HCT116 (cell line): ENCODE measurements around the gene CCKAR. TPM values are rescaled to one million over a fixed set of nuclear protein-coding genes. Genes with fewer than 3 reads are reported as not detected.

ENCODE experiments used
- ATAC-seq: fragments of 200-7000 bp; cut with Tn5 transposase; 2 replicates; pipeline ENCODE4 v1.9.1; 2020; ENCODE audit warnings: mild to moderate bottlenecking, moderate library complexity
- BruUV-seq: library from RNA; stranded (reverse); fragments of 400-500 nt; replicated peaks from 2 replicates; lab custom pipeline; 2021; lab: Mats Ljungman, UMichigan
- CTCF ChIA-PET: fragments of 300-600 bp; sonication (Branson Sonifier 250); formaldehyde crosslinking; loops from one replicate; lab custom pipeline; 2021; ENCODE audit warnings: antibody characterized with exemption; lab: Charles Lee
- POLR2A ChIA-PET: fragments of 300-600, 350-600 bp; sonication (Branson Sonifier 250); formaldehyde crosslinking; loops from one replicate; lab custom pipeline; 2021; ENCODE audit warnings: antibody characterized with exemption; lab: Charles Lee
- RAD21 ChIA-PET, 2 experiments: fragments of 300-600 bp; sonication (Branson Sonifier 250); formaldehyde crosslinking; loops; one replicate each; lab custom pipeline; 2023; ENCODE audit warnings: low total read pairs in 2 of 2; ENCODE audit not compliant: uncharacterized antibody in 2 of 2, unreplicated experiment in 2 of 2, low non-redundant PET in 1 of 2; lab: Charles Lee
- DNase-seq: peaks from one replicate; pipeline ENCODE4 v3.0.0-alpha.2; 2010; ENCODE audit warnings: low read depth, low spot score
- H2AFZ ChIP-seq: fragments of 200-600 bp; shearing (Covaris generic), sonication (generic); 2 replicates; pipeline ENCODE4 v1.6.1; 2017; ENCODE audit warnings: low read depth, mixed run types, mixed read lengths, antibody characterized with exemption, low read length; ENCODE audit not compliant: poor library complexity, severe bottlenecking
- H3K27ac ChIP-seq: 2 replicates; pipeline ENCODE4 v1.5.1; 2012; ENCODE audit warnings: low read depth, low read length
- H3K27me3 ChIP-seq: fragments of 200-600 bp; sonication (generic); 2 replicates; pipeline ENCODE4 v1.6.1; 2016; ENCODE audit warnings: mixed run types, low read length, mixed read lengths; ENCODE audit not compliant: insufficient read depth
- H3K36me3 ChIP-seq, 2 experiments: fragments of 200-500 bp in 1 of 2; fragments of 200-600 bp in 1 of 2; sonication (Bioruptor generic) in 1 of 2; sonication (generic) in 1 of 2; 2 replicates each; pipeline versions ENCODE4 v1.5.1 to v1.6.1; 2014 to 2016; ENCODE audit warnings: low read length in 2 of 2, inconsistent platforms in 1 of 2, mixed read lengths in 1 of 2, mixed run types in 1 of 2; ENCODE audit not compliant: insufficient read depth in 2 of 2, control insufficient read depth in 1 of 2
- H3K4me1 ChIP-seq, 2 experiments: fragments of 200-600 bp in 1 of 2; sonication (generic) in 1 of 2; 2 replicates each; pipeline versions ENCODE4 v1.5.1 to v1.6.1; 2012 to 2017; ENCODE audit warnings: low read length in 2 of 2, inconsistent platforms in 1 of 2, mild to moderate bottlenecking in 1 of 2, mixed read lengths in 1 of 2, mixed run types in 1 of 2, moderate library complexity in 1 of 2; ENCODE audit not compliant: insufficient read depth in 2 of 2, control insufficient read depth in 1 of 2
- H3K4me2 ChIP-seq: fragments of 200-600 bp; sonication (generic); 2 replicates; pipeline ENCODE4 v1.6.1; 2017; ENCODE audit warnings: mixed run types, low read length, mixed read lengths
- H3K4me3 ChIP-seq, 2 experiments: fragments of 200-600 bp in 1 of 2; sonication (generic) in 1 of 2; replicated peaks in 1 of 2; 2 replicates each; pipeline ENCODE4 v1.5.1; 2011 to 2016; ENCODE audit warnings: low read length in 2 of 2, control low read depth in 1 of 2, low read depth in 1 of 2, mild to moderate bottlenecking in 1 of 2, mixed read lengths in 1 of 2, mixed run types in 1 of 2
- H3K79me2 ChIP-seq: fragments of 200-600 bp; sonication (generic); 2 replicates; pipeline ENCODE4 v1.6.1; 2017; ENCODE audit warnings: mild to moderate bottlenecking, mixed run types, low read length, moderate library complexity, mixed read lengths; ENCODE audit not compliant: insufficient read depth
- H3K9ac ChIP-seq: fragments of 200-600 bp; sonication (generic); 2 replicates; pipeline ENCODE4 v1.6.1; 2016; ENCODE audit warnings: low read length, mixed read lengths
- H3K9me2 ChIP-seq: fragments of 200-600 bp; sonication (generic), shearing (Covaris generic); 2 replicates; pipeline ENCODE4 v1.6.1; 2017; ENCODE audit warnings: mixed run types, mild to moderate bottlenecking, moderate library complexity; ENCODE audit not compliant: insufficient read depth
- H3K9me3 ChIP-seq, 2 experiments: fragments of 200-500 bp in 1 of 2; fragments of 200-600 bp in 1 of 2; sonication (Bioruptor generic) in 1 of 2; sonication (generic) in 1 of 2; 2 replicates each; pipeline ENCODE4 v1.6.1; 2014 to 2017; ENCODE audit warnings: low read length in 2 of 2, mixed read lengths in 2 of 2, inconsistent platforms in 1 of 2, low read depth in 1 of 2, mild to moderate bottlenecking in 1 of 2, mixed run types in 1 of 2, moderate library complexity in 1 of 2; ENCODE audit not compliant: control insufficient read depth in 1 of 2, insufficient read depth in 1 of 2
- H4K20me1 ChIP-seq: fragments of 200-600 bp; sonication (generic), shearing (Covaris generic); 2 replicates; pipeline ENCODE4 v1.6.1; 2017; ENCODE audit warnings: mixed run types, mild to moderate bottlenecking, moderate library complexity; ENCODE audit not compliant: insufficient read depth
- CBX3 ChIP-seq: IDR thresholded peaks from 2 replicates; pipeline ENCODE4 v1.6.1; 2012; ENCODE audit warnings: low read depth
- EGR1 ChIP-seq: IDR thresholded peaks from 2 replicates; pipeline ENCODE4 v1.6.1; 2012; ENCODE audit warnings: low read depth
- ELF1 ChIP-seq: IDR thresholded peaks from 2 replicates; pipeline ENCODE4 v1.6.1; 2012; ENCODE audit warnings: low read depth, borderline replicate concordance
- EZH2phosphoT487 ChIP-seq: fragments of 200-600 bp; IDR thresholded peaks from 2 replicates; pipeline ENCODE4 v1.6.1; 2018; ENCODE audit warnings: antibody characterized with exemption, borderline replicate concordance
- POLR2A ChIP-seq: IDR thresholded peaks from 2 replicates; pipeline ENCODE4 v1.7.0; 2011; ENCODE audit warnings: borderline replicate concordance; ENCODE audit not compliant: insufficient read depth, insufficient read length; ENCODE audit errors: extremely low read depth
- REST ChIP-seq: IDR thresholded peaks from 2 replicates; pipeline ENCODE4 v1.6.1; 2012; ENCODE audit warnings: low read depth
- SIN3A ChIP-seq: IDR thresholded peaks from 2 replicates; pipeline ENCODE4 v1.6.1; 2012; ENCODE audit warnings: low read depth
- SP1 ChIP-seq: IDR thresholded peaks from 2 replicates; pipeline ENCODE4 v1.6.1; 2012; ENCODE audit warnings: low read depth
- TCF7L2 ChIP-seq: IDR thresholded peaks from 2 replicates; pipeline ENCODE4 v1.7.0; 2011; ENCODE audit warnings: borderline replicate concordance, inconsistent platforms; ENCODE audit not compliant: insufficient read depth, insufficient read length; ENCODE audit errors: extremely low read depth
- YY1 ChIP-seq: IDR thresholded peaks from 2 replicates; pipeline ENCODE4 v1.6.1; 2011; ENCODE audit warnings: low read length, low read depth, moderate library complexity, mild to moderate bottlenecking; ENCODE audit not compliant: insufficient replicate concordance; ENCODE audit errors: extremely low read depth
- ZFX ChIP-seq: fragments of 450-650 bp; IDR thresholded peaks from 2 replicates; pipeline ENCODE4 v1.6.1; 2017
- ZNF274 ChIP-seq: fragments of 200-500 bp; sonication (Bioruptor generic); IDR thresholded peaks from 2 replicates; pipeline ENCODE4 v1.6.1; 2014; ENCODE audit warnings: mild to moderate bottlenecking, low read depth, low read length, inconsistent platforms
- intact Hi-C: fragments of 100-400 bp; cut with micrococcal nuclease; formaldehyde crosslinking; loops from 2 replicates; pipeline ENCODE4 v1.10.0; 2022
- total RNA-seq: library from RNA; stranded (reverse); gene quantifications from one replicate; pipeline ENCODE4 v1.2.1, GENCODE V29; 2021; ENCODE audit not compliant: unreplicated experiment

CCKAR gene
- total RNA-seq, 1 experiment from 2014 or later: not detected

- H3K4me2 ChIP-seq: no peak overlapping the region
Observed at GRCh38 chr4:26463386-26463785, 26.9 kb downstream of the CCKAR start.

GRCh38 chr4:26462874-26463273 is 27.4 kb downstream of the CCKAR start:
- Histone ChIP-seq H3K9ac (no peak overlapping the region), H3K79me2 (no peaks in the 10 kb centered on the region), H4K20me1 (no peaks in the 10 kb centered on the region), H3K4me3 (no peak overlapping the region), H3K27me3 (no peaks in the 10 kb centered on the region), H3K9me3 (peaks cover 0 to 6% of the 10 kb centered on the region in 2 experiments; a peak in 1 of 4 replicates), H3K27ac (no peak overlapping the region), H3K36me3 (no peaks in the 10 kb centered on the region), H2AFZ (no peak overlapping the region), H3K9me2 (no peaks in the 10 kb centered on the region), H3K4me1 (peaks cover 0 to 15% of the 10 kb centered on the region in 2 experiments; a peak in 2 of 4 replicates), H3K4me2 (no peak overlapping the region)
- no peak for TF ChIP-seq ZFX
- no peak for TF ChIP-seq CBX3
- no peak for TF ChIP-seq POLR2A
- TF ChIP-seq YY1: no peak
- no peak for TF ChIP-seq ELF1
- no peak for TF ChIP-seq EZH2phosphoT487
- no peak for TF ChIP-seq EGR1
- no peak for TF ChIP-seq SIN3A
- TF ChIP-seq ZNF274: no peak
- TF ChIP-seq REST: no peak
- no peak for TF ChIP-seq TCF7L2
- ATAC-seq (no peak), DNase-seq (no peak)
- no TSS peak for BruUV-seq
- ChIA-PET CTCF (interaction anchor here (1.5 kb wide), 1 partner anchor 257 kb away, joined by 4 read pairs; no protein-coding TSS in a partner anchor), POLR2A (no interaction called here), RAD21 (no interaction called here)
- intact Hi-C loops: no loop called here

More at GRCh38 chr4:26463386-26463785, 26.9 kb downstream of the CCKAR start:
- Histone ChIP-seq H3K27ac (no peak overlapping the region), H3K4me1 (peaks cover 0 to 11% of the 10 kb centered on the region in 2 experiments; a peak in 2 of 4 replicates), H3K27me3 (no peaks in the 10 kb centered on the region)
- BruUV-seq: no TSS peak
- POLR2A ChIA-PET: no interaction called here
- ATAC-seq (no peak), DNase-seq (no peak)
- RAD21 ChIA-PET: no interaction called here
- TF ChIP-seq SP1: no peak
- TF ChIP-seq ZFX: no peak
- TF ChIP-seq YY1: no peak
- TF ChIP-seq, all 23 proteins: peak for 0
- Histone ChIP-seq H3K9me2 (no peaks in the 10 kb centered on the region), H4K20me1 (no peaks in the 10 kb centered on the region), H3K79me2 (no peaks in the 10 kb centered on the region), H3K4me3 (no peak overlapping the region), H2AFZ (no peak overlapping the region), H3K36me3 (no peaks in the 10 kb centered on the region), H3K9me3 (peaks cover 0 to 6% of the 10 kb centered on the region in 2 experiments; a peak in 1 of 4 replicates), H3K9ac (no peak overlapping the region)
- CTCF ChIA-PET: no interaction called here
- intact Hi-C loops: no loop called here
